A549 (cell line): ENCODE results near the gene MBNL3. TPM values are rescaled to one million over a fixed set of nuclear protein-coding genes. Genes with fewer than 3 reads are reported as not detected.

Experiments
- ATAC-seq, 2 experiments: fragments of 200-7000 bp in 1 of 2; fragments of >200 bp in 1 of 2; cut with Nextera tagmentation in 1 of 2; cut with Tn5 transposase in 1 of 2; 3 replicates each; pipeline versions ENCODE4 v1.8.0 to v1.9.1; 2018 to 2020; ENCODE audit warnings: mild to moderate bottlenecking in 1 of 2, moderate library complexity in 1 of 2
- CTCF ChIA-PET: fragments of 300-600 bp; sonication (Branson Sonifier 250); formaldehyde crosslinking; extraction: SDS; loops from one replicate; lab custom pipeline; 2021; ENCODE audit warnings: antibody characterized with exemption, inconsistent platforms; lab: Yijun Ruan, JAX
- POLR2A ChIA-PET: fragments of 350-600 bp; formaldehyde crosslinking; extraction: SDS; loops from one replicate; lab custom pipeline; 2021; ENCODE audit warnings: antibody characterized with exemption, inconsistent platforms; lab: Yijun Ruan, JAX
- DNase-seq, 2 experiments: peaks; one replicate each; pipeline versions ENCODE4 v3.0.0 to v3.0.0-alpha.2; 2011 to 2016; ENCODE audit warnings: low read depth in 1 of 2, low spot score in 1 of 2
- FAIRE-seq: peaks from 2 replicates; lab custom pipeline; 2011; peaks lifted over from hg19 to GRCh38; lab: Jason Lieb, UNC
- H3K27ac ChIP-seq, 2 experiments: fragments of >200 bp; sonication (Bioruptor Twin); formaldehyde crosslinking; 3 replicates each; pipeline ENCODE4 v1.5.1; 2016 to 2017
- H3K4me1 ChIP-seq: fragments of >200 bp; sonication (Bioruptor Twin); formaldehyde crosslinking; 3 replicates; pipeline ENCODE4 v1.6.1; 2016
- H3K4me2 ChIP-seq: fragments of >200 bp; sonication (Bioruptor Twin); formaldehyde crosslinking; 3 replicates; pipeline ENCODE4 v1.6.1; 2016
- H3K4me3 ChIP-seq: fragments of >200 bp; sonication (Bioruptor Twin); formaldehyde crosslinking; 3 replicates; pipeline ENCODE4 v1.5.1; 2016
- H3K9me3 ChIP-seq: fragments of >200 bp; sonication (Bioruptor Twin); formaldehyde crosslinking; 3 replicates; pipeline ENCODE4 v1.6.1; 2016
- ATOH8 ChIP-seq: fragments of 250-450 bp; sonication (Bioruptor Pico); IDR thresholded peaks from 2 replicates; pipeline ENCODE4 v1.5.0; 2020; ENCODE audit warnings: low read depth, mild to moderate bottlenecking, moderate library complexity
- BHLHE40 ChIP-seq: IDR thresholded peaks from 2 replicates; pipeline ENCODE4 v1.6.1; 2012; ENCODE audit warnings: low read depth, low read length, inconsistent platforms
- CBX8 ChIP-seq: fragments of 200-600 bp; sonication (generic); IDR thresholded peaks from 2 replicates; pipeline ENCODE4 v1.6.1; 2016
- CEBPB ChIP-seq, 2 experiments: fragments of >200 bp in 1 of 2; sonication (Bioruptor Twin) in 1 of 2; formaldehyde crosslinking in 1 of 2; IDR thresholded peaks; 2 replicates each; pipeline ENCODE4 v1.6.1; 2012 to 2016
- CHD2 ChIP-seq: fragments of 150-350 bp; IDR thresholded peaks from 2 replicates; pipeline ENCODE4 v1.6.1; 2014; ENCODE audit warnings: low read length; ENCODE audit not compliant: partially characterized antibody
- EHMT2 ChIP-seq: fragments of 200-600 bp; sonication (generic); IDR thresholded peaks from 2 replicates; pipeline ENCODE4 v1.6.1; 2016; ENCODE audit warnings: antibody characterized with exemption, low read depth, mild to moderate bottlenecking, moderate library complexity
- FOSB ChIP-seq: fragments of 250-450 bp; sonication (Bioruptor Pico); IDR thresholded peaks from 2 replicates; pipeline ENCODE4 v1.5.0; 2020; ENCODE audit warnings: mild to moderate bottlenecking, moderate library complexity
- HOXA7 ChIP-seq: fragments of 250-450 bp; sonication (Bioruptor Pico); IDR thresholded peaks from 2 replicates; pipeline ENCODE4 v1.5.0; 2020; ENCODE audit warnings: mild to moderate bottlenecking, moderate library complexity
- HOXB5 ChIP-seq: fragments of 250-450 bp; sonication (Bioruptor Pico); IDR thresholded peaks from 2 replicates; pipeline ENCODE4 v1.5.0; 2020; ENCODE audit warnings: mild to moderate bottlenecking, moderate library complexity
- JUN ChIP-seq, 2 experiments: fragments of >200 bp; sonication (Bioruptor Twin); formaldehyde crosslinking; IDR thresholded peaks; 2 replicates in 1 of 2; 3 replicates in 1 of 2; pipeline ENCODE4 v1.6.1; 2016 to 2017
- JUNB ChIP-seq: fragments of >200 bp; sonication (Bioruptor Twin); formaldehyde crosslinking; IDR thresholded peaks from 2 replicates; pipeline ENCODE4 v1.6.1; 2016
- KDM1A ChIP-seq: fragments of 200-600 bp; sonication (generic); IDR thresholded peaks from 2 replicates; pipeline ENCODE4 v1.6.1; 2016; ENCODE audit warnings: low read depth, mild to moderate bottlenecking
- MAX ChIP-seq: IDR thresholded peaks from 2 replicates; pipeline ENCODE4 v1.6.1; 2012
- MAZ ChIP-seq: fragments of 150-350 bp; IDR thresholded peaks from 2 replicates; pipeline ENCODE4 v1.6.1; 2014; ENCODE audit warnings: antibody characterized with exemption, low read depth, low read length, borderline replicate concordance
- NPAS2 ChIP-seq: fragments of 250-450 bp; sonication (Bioruptor Pico); IDR thresholded peaks from 2 replicates; pipeline ENCODE4 v1.8.0; 2022; ENCODE audit warnings: mild to moderate bottlenecking, moderate library complexity, borderline replicate concordance
- POLR2A ChIP-seq: IDR thresholded peaks from 2 replicates; pipeline ENCODE4 v1.6.1; 2012; ENCODE audit warnings: mild to moderate bottlenecking, low read length
- RAD21 ChIP-seq, 2 experiments: fragments of >200 bp in 1 of 2; sonication (Bioruptor Twin) in 1 of 2; formaldehyde crosslinking in 1 of 2; IDR thresholded peaks in 1 of 2; conservative IDR thresholded peaks in 1 of 2; 2 replicates in 1 of 2; 3 replicates in 1 of 2; pipeline ENCODE4 v1.6.1; 2012 to 2018; ENCODE audit warnings: inconsistent platforms in 1 of 2
- RARB ChIP-seq: fragments of 250-450 bp; sonication (Bioruptor Pico); IDR thresholded peaks from 2 replicates; pipeline ENCODE4 v1.8.0; 2021; ENCODE audit warnings: mild to moderate bottlenecking, moderate library complexity
- RCOR1 ChIP-seq: fragments of 150-350 bp; IDR thresholded peaks from 2 replicates; pipeline ENCODE4 v1.6.1; 2014; ENCODE audit warnings: antibody characterized with exemption, low read length, low read depth
- REST ChIP-seq: fragments of 200-600 bp; sonication (generic); IDR thresholded peaks from 2 replicates; pipeline ENCODE4 v1.6.1; 2016; ENCODE audit warnings: antibody characterized with exemption, mild to moderate bottlenecking, moderate library complexity
- RNF2 ChIP-seq: fragments of 200-600 bp; sonication (generic); IDR thresholded peaks from 2 replicates; pipeline ENCODE4 v1.6.1; 2016; ENCODE audit warnings: low read depth, mild to moderate bottlenecking, antibody characterized with exemption, moderate library complexity, borderline replicate concordance
- SMC3 ChIP-seq: fragments of >200 bp; sonication (Bioruptor Twin); formaldehyde crosslinking; IDR thresholded peaks from 3 replicates; pipeline ENCODE4 v1.6.1; 2018; ENCODE audit warnings: inconsistent platforms
- ZC3H11A ChIP-seq: fragments of 450-650 bp; IDR thresholded peaks from 2 replicates; pipeline ENCODE4 v1.6.1; 2014; ENCODE audit warnings: antibody characterized with exemption, mild to moderate bottlenecking
- ZFP36 ChIP-seq: fragments of 450-650 bp; IDR thresholded peaks from 2 replicates; pipeline ENCODE4 v1.6.1; 2014; ENCODE audit warnings: borderline replicate concordance; ENCODE audit not compliant: partially characterized antibody
- ZSCAN20 ChIP-seq: fragments of 250-450 bp; sonication (Bioruptor Pico); IDR thresholded peaks from 2 replicates; pipeline ENCODE4 v1.8.0; 2022; ENCODE audit warnings: mild to moderate bottlenecking, moderate library complexity
- WGBS: methylation state at CpG from one replicate; pipeline ENCODE4 v1.1.6; 2017; ENCODE audit errors: missing lambda C conversion rate; 5-methylcytosine and 5-hydroxymethylcytosine counted together
- polyA plus RNA-seq, 4 experiments: library from polyadenylated mRNA; depleted of rRNA in 3 of 4; stranded (reverse); fragments of >200 nt; fragmentation: RNase III in 1 of 4; extraction: RNeasy Plus Mini Kit Qiagen cat#74134 plus additional on column Dnase treatment in 1 of 4; gene quantifications; 2 replicates in 3 of 4; 3 replicates in 1 of 4; pipeline ENCODE4 v1.2.3, GENCODE V29; 2011 to 2017
- TF ChIP-seq, protein P1 (sequence below): fragments of 250-450 bp; sonication (Bioruptor Pico); IDR thresholded peaks from 2 replicates; pipeline ENCODE4 v1.5.0; 2021; ENCODE audit warnings: mild to moderate bottlenecking, moderate library complexity, borderline replicate concordance
- TF ChIP-seq, protein P2 (sequence below): fragments of 150-350 bp; IDR thresholded peaks from 2 replicates; pipeline ENCODE4 v1.6.1; 2014; ENCODE audit warnings: low read depth, mild to moderate bottlenecking, low read length

MBNL3 gene
- polyA plus RNA-seq, 2 of the 4 experiments (the other 2 are of a cell fraction), result not detected

DNA sequence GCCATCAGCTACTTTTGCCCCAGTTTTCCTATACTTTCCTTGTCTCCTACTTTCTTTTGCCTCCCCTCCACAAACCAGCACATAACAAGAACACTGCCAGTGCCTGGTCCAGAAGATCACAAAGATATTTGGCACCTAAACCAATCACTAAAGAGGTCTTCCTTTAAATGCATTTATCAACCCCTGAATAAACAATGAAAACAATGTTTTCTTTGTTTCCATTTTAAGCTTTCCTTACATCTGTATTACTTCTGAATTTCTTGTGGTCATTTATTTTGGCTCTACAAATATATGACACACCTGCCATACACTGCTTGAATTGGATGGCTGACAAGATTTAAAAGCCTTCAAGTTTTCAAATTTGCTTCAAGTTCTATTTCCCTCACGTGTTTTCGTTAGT is 43.9 kb downstream of the MBNL3 start (continued):
- TF ChIP-seq, protein P1, sequence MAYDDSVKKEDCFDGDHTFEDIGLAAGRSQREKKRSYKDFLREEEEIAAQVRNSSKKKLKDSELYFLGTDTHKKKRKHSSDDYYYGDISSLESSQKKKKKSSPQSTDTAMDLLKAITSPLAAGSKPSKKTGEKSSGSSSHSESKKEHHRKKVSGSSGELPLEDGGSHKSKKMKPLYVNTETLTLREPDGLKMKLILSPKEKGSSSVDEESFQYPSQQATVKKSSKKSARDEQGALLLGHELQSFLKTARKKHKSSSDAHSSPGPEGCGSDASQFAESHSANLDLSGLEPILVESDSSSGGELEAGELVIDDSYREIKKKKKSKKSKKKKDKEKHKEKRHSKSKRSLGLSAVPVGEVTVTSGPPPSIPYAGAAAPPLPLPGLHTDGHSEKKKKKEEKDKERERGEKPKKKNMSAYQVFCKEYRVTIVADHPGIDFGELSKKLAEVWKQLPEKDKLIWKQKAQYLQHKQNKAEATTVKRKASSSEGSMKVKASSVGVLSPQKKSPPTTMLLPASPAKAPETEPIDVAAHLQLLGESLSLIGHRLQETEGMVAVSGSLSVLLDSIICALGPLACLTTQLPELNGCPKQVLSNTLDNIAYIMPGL (CRISPR knock-in tag), result no peak
- TF ChIP-seq CBX8 (no peak), ATOH8 (CRISPR knock-in tag) (no peak), BHLHE40 (no peak)

GRCh38 chrX:132443196-132444135 is 45.4 kb downstream of the MBNL3 start:
- 32% methylated on average over 4 of the region's 5 CpGs for whole genome bisulfite sequencing
- CTCF ChIA-PET, result no interaction called here
- TF ChIP-seq FOSB (CRISPR knock-in tag) (no peak), HOXB5 (CRISPR knock-in tag) (no peak), HOXA7 (CRISPR knock-in tag) (no peak), POLR2A (no peak), ATOH8 (CRISPR knock-in tag) (no peak), MAX (no peak), ZC3H11A (no peak), RNF2 (no peak), JUN (IDR thresholded peaks at IDR 0.05) (no peak), ZFP36 (no peak), EHMT2 (no peak), MAZ (no peak), SMC3 (no peak), NPAS2 (CRISPR knock-in tag) (no peak), RAD21 (conservative IDR thresholded peaks at IDR 0.05 in 1 of 2, IDR thresholded peaks at IDR 0.05 in 1 of 2) (no peak)
- TF ChIP-seq, protein P2, sequence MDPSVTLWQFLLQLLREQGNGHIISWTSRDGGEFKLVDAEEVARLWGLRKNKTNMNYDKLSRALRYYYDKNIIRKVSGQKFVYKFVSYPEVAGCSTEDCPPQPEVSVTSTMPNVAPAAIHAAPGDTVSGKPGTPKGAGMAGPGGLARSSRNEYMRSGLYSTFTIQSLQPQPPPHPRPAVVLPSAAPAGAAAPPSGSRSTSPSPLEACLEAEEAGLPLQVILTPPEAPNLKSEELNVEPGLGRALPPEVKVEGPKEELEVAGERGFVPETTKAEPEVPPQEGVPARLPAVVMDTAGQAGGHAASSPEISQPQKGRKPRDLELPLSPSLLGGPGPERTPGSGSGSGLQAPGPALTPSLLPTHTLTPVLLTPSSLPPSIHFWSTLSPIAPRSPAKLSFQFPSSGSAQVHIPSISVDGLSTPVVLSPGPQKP, result no peak
- Histone ChIP-seq H3K4me1 (no peaks in the 10 kb centered on the region), H3K9me3 (no peaks in the 10 kb centered on the region), H3K4me2 (no peak overlapping the region), H3K4me3 (no peak overlapping the region), H3K27ac (no peak overlapping the region)
- FAIRE-seq (no peak), ATAC-seq (no peak), DNase-seq (no peak)
- POLR2A ChIA-PET, result no interaction called here

GRCh38 chrX:132442691-132443090 is 46.1 kb downstream of the MBNL3 start:
- Histone ChIP-seq H3K4me3 (no peak overlapping the region), H3K4me2 (no peak overlapping the region), H3K27ac (no peak overlapping the region), H3K9me3 (no peaks in the 10 kb centered on the region), H3K4me1 (no peaks in the 10 kb centered on the region)
- DNase-seq (no peak), ATAC-seq (no peak), FAIRE-seq (no peak)
- ChIA-PET POLR2A (no interaction called here), CTCF (no interaction called here)
- 85% methylated on average over 2 of the region's 2 CpGs for WGBS
- TF ChIP-seq CHD2 (no peak), RCOR1 (no peak), EHMT2 (no peak), JUNB (no peak), CEBPB (IDR thresholded peaks at IDR 0.05) (no peak), REST (no peak), RARB (no peak), KDM1A (no peak), MAX (no peak), ZSCAN20 (no peak)
